ENCODE measurements around the gene TLR7. TPM values are rescaled to one million over a fixed set of nuclear protein-coding genes. Genes with fewer than 3 reads are reported as not detected.

The TLR7 gene
- total and polyA plus RNA-seq, 2 of the 13 experiments (the other 11 are each of a cell fraction or from before 2014, with no cell fraction given) = not detected

DNA sequence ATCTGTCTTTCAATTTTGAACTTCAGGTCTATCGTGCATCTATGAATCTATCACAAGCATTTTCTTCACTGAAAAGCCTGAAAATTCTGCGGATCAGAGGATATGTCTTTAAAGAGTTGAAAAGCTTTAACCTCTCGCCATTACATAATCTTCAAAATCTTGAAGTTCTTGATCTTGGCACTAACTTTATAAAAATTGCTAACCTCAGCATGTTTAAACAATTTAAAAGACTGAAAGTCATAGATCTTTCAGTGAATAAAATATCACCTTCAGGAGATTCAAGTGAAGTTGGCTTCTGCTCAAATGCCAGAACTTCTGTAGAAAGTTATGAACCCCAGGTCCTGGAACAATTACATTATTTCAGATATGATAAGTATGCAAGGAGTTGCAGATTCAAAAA, 19.7 kb downstream of the TLR7 start:
- Histone ChIP-seq H3K4me1 (ENCODE audit: insufficient read depth, low read length) (no peaks in the 10 kb centered on the region), H3K9ac (ENCODE audit: insufficient read depth, low read depth, low read length) (no peak overlapping the region), H3K79me2 (ENCODE audit: insufficient read depth, low read length) (no peaks in the 10 kb centered on the region), H3K4me2 (ENCODE audit: low read depth, low read length) (no peak overlapping the region), H3K9me3 (ENCODE audit: low read length) (no peaks in the 10 kb centered on the region), H3K36me3 (replicated peaks in 1 of 2; ENCODE audit: control insufficient read depth in 1 of 2, insufficient read depth in 2 of 2, low read length in 2 of 2) (no peaks in the 10 kb centered on the region), H2AFZ (ENCODE audit: low read length) (no peak overlapping the region), H3K4me3 (replicated peaks in 1 of 3; ENCODE audit: insufficient read depth in 1 of 3, low read depth in 2 of 3, low read length in 3 of 3) (no peak overlapping the region), H3K27ac (ENCODE audit: extremely low read length, insufficient read depth, low read length) (no peak overlapping the region), H4K20me1 (ENCODE audit: insufficient read depth, low read length) (no peaks in the 10 kb centered on the region), H3K27me3 (ENCODE audit: control insufficient read depth in 1 of 2, insufficient read depth in 2 of 2, low read length in 2 of 2) (no peaks in the 10 kb centered on the region)
- POLR2A ChIA-PET = no interaction called here
- intact Hi-C loops (cut with micrococcal nuclease; ENCODE audit: unreplicated experiment) (no loop called here), in situ Hi-C loops (cut with HindIII; ENCODE audit: extremely low pct_ligation_motif_present, low pct_unique_long_range_greater_than_20kb) (no loop called here)
- FAIRE-seq (no peak), ATAC-seq (no peak), DNase-seq (ENCODE audit: low spot score) (no peak)
- CTCF ChIA-PET (ENCODE audit: low intra/inter-chr PET ratio, low total read pairs) = no interaction called here
- BruUV-seq (replicated peaks) = no TSS peak
- WGBS (ENCODE audit: low lambda C conversion rate) = 54% methylated on average over 3 of the region's 3 CpGs
- TF ChIP-seq ZNF10 (CRISPR knock-in tag; IDR thresholded peaks at IDR 0.05; ENCODE audit: borderline replicate concordance, low read depth) = no peak
- TF ChIP-seq MAFK (conservative IDR thresholded peaks at IDR 0.05 in 1 of 2, IDR thresholded peaks at IDR 0.05 in 1 of 2; ENCODE audit: low read length in 2 of 2) = peak; percentile 74 to 88
- peak; percentile 72 for TF ChIP-seq MAFF (IDR thresholded peaks at IDR 0.05; ENCODE audit: low read depth, low read length)
- TF ChIP-seq ZC3H13 (CRISPR knock-in tag; IDR thresholded peaks at IDR 0.05) = no peak

DNA sequence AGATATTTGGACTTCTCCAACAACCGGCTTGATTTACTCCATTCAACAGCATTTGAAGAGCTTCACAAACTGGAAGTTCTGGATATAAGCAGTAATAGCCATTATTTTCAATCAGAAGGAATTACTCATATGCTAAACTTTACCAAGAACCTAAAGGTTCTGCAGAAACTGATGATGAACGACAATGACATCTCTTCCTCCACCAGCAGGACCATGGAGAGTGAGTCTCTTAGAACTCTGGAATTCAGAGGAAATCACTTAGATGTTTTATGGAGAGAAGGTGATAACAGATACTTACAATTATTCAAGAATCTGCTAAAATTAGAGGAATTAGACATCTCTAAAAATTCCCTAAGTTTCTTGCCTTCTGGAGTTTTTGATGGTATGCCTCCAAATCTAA, 20.3 kb downstream of the TLR7 start:
- ATAC-seq (no peak), DNase-seq (ENCODE audit: low spot score) (no peak), FAIRE-seq (no peak)
- H3K9me3 ChIP-seq (ENCODE audit: low read length) = no peaks in the 10 kb centered on the region
- no peaks in the 10 kb centered on the region for H3K27me3 ChIP-seq (ENCODE audit: control insufficient read depth in 1 of 2, insufficient read depth in 2 of 2, low read length in 2 of 2)
- H3K79me2 ChIP-seq (ENCODE audit: insufficient read depth, low read length) = no peaks in the 10 kb centered on the region
- CTCF ChIA-PET (ENCODE audit: low intra/inter-chr PET ratio, low total read pairs) = no interaction called here
- intact Hi-C loops (cut with micrococcal nuclease; ENCODE audit: unreplicated experiment) (no loop called here), in situ Hi-C loops (cut with HindIII; ENCODE audit: extremely low pct_ligation_motif_present, low pct_unique_long_range_greater_than_20kb) (no loop called here)
- H2AFZ ChIP-seq (ENCODE audit: low read length) = no peak overlapping the region
- no peak overlapping the region for H3K4me3 ChIP-seq (replicated peaks in 1 of 3; ENCODE audit: insufficient read depth in 1 of 3, low read depth in 2 of 3, low read length in 3 of 3)
- no peak for TF ChIP-seq GATA4 (IDR thresholded peaks at IDR 0.05; ENCODE audit: borderline replicate concordance, low read depth)
- no peak for TF ChIP-seq TGIF2 (CRISPR knock-in tag; IDR thresholded peaks at IDR 0.05)
- no peak for TF ChIP-seq SAP130 (CRISPR knock-in tag; IDR thresholded peaks at IDR 0.05; ENCODE audit: low read depth)
- TF ChIP-seq CEBPG (CRISPR knock-in tag; IDR thresholded peaks at IDR 0.05) = no peak
- no peak for TF ChIP-seq ZNF660 (CRISPR knock-in tag; IDR thresholded peaks at IDR 0.05; ENCODE audit: borderline replicate concordance, low read depth)
- TF ChIP-seq SP1 (IDR thresholded peaks at IDR 0.05) = no peak
- no peak for TF ChIP-seq SP1 (CRISPR knock-in tag; IDR thresholded peaks at IDR 0.05)
- TF ChIP-seq, protein P1, sequence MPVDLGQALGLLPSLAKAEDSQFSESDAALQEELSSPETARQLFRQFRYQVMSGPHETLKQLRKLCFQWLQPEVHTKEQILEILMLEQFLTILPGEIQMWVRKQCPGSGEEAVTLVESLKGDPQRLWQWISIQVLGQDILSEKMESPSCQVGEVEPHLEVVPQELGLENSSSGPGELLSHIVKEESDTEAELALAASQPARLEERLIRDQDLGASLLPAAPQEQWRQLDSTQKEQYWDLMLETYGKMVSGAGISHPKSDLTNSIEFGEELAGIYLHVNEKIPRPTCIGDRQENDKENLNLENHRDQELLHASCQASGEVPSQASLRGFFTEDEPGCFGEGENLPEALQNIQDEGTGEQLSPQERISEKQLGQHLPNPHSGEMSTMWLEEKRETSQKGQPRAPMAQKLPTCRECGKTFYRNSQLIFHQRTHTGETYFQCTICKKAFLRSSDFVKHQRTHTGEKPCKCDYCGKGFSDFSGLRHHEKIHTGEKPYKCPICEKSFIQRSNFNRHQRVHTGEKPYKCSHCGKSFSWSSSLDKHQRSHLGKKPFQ (CRISPR knock-in tag; IDR thresholded peaks at IDR 0.05; ENCODE audit: insufficient replicate concordance) = no peak
- H3K9ac ChIP-seq (ENCODE audit: insufficient read depth, low read depth, low read length) = no peak overlapping the region
- no peak overlapping the region for H3K4me2 ChIP-seq (ENCODE audit: low read depth, low read length)
- POLR2A ChIA-PET = no interaction called here
- no TSS peak for BruUV-seq (replicated peaks)
- H4K20me1 ChIP-seq (ENCODE audit: insufficient read depth, low read length) = no peaks in the 10 kb centered on the region
- no peaks in the 10 kb centered on the region for H3K4me1 ChIP-seq (ENCODE audit: insufficient read depth, low read length)
- H3K36me3 ChIP-seq (replicated peaks in 1 of 2; ENCODE audit: control insufficient read depth in 1 of 2, insufficient read depth in 2 of 2, low read length in 2 of 2) = no peaks in the 10 kb centered on the region
- WGBS (ENCODE audit: low lambda C conversion rate) = 11% methylated on average over 2 of the region's 2 CpGs
- H3K27ac ChIP-seq (ENCODE audit: extremely low read length, insufficient read depth, low read length) = no peak overlapping the region

Measured in HepG2 (cell line).